Measurements from ENCODE around the gene GTPBP2.

Gene GTPBP2

GRCh38 chr6:43575772-43576551, 53.1 kb downstream of the GTPBP2 start, which contains the start of the genes POLH and XPO5:
Gene POLH (plus strand): TSS chr6:43576185. CDS start chr6:43582320, 6,135 bp downstream.
Gene XPO5 (minus strand): TSS chr6:43576038. CDS start chr6:43575864, 174 bp downstream.
- peak; percentile 85 for DNase-seq (ENCODE audit: low read depth)

GRCh38 chr6:43575105-43575771, 53.8 kb downstream of the GTPBP2 start:
- DNase-seq (ENCODE audit: low read depth): no peak

- DNase-seq (ENCODE audit: low read depth): no peak
Observed at GRCh38 chr6:43572015-43572414, 57.0 kb downstream of the GTPBP2 start.

- no peak for DNase-seq (ENCODE audit: low read depth)
Observed at GRCh38 chr6:43570876-43571441, 58.1 kb downstream of the GTPBP2 start.
